Spleen (tissue), 7 donors: ENCODE measurements around the gene PBOV1.

ENCODE experiments used
- POLR2A ChIP-seq, 3 donors: fragments of 450-650 bp; IDR thresholded peaks; one replicate each; pipeline ENCODE4 v1.5.1; 2017; ENCODE audit warnings: antibody characterized with exemption in 3 of 3, mild to moderate bottlenecking in 1 of 3
- TF ChIP-seq, protein P1 (sequence below), 11 experiments: fragments of 200-600 bp in 7 of 11; fragments of 450-650 bp in 4 of 11; sonication (generic) in 4 of 11; IDR thresholded peaks in 8 of 11; conservative IDR thresholded peaks in 3 of 11; 1 replicate in 7 of 11; 2 replicates in 4 of 11; pipeline versions ENCODE4 v1.4.0 to v1.8.0; 2016 to 2021; ENCODE audit warnings: antibody characterized with exemption in 11 of 11, inconsistent platforms in 4 of 11, mild to moderate bottlenecking in 1 of 11
- donor health status: DM: no; HTN: no; CAD: no; lungs with moderate emphysema.
- donor health status: DM: no; HTN: no; CAD: no.
- donor health status: DM: no; HTN: no; CAD: no.

DNA sequence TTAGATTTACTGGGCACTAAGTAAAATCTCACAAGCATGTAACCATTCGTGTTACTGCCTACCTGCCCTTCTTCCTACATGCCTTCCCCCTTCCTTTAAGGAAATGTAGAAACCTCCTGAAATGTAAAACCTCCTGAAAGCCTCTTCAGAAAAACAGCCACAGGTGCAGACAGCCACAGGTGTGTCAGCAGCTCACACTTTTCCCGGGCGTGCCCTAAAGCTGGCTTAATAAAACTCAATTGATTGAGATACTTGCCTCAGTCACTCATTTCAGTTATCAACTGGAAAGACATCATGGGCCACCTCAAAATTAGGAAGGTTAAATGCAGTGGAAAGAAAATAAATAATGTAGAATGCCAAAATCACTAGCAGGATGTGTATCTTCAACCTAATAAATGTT, 23.1 kb upstream of the PBOV1 start:
- TF ChIP-seq, protein P1, sequence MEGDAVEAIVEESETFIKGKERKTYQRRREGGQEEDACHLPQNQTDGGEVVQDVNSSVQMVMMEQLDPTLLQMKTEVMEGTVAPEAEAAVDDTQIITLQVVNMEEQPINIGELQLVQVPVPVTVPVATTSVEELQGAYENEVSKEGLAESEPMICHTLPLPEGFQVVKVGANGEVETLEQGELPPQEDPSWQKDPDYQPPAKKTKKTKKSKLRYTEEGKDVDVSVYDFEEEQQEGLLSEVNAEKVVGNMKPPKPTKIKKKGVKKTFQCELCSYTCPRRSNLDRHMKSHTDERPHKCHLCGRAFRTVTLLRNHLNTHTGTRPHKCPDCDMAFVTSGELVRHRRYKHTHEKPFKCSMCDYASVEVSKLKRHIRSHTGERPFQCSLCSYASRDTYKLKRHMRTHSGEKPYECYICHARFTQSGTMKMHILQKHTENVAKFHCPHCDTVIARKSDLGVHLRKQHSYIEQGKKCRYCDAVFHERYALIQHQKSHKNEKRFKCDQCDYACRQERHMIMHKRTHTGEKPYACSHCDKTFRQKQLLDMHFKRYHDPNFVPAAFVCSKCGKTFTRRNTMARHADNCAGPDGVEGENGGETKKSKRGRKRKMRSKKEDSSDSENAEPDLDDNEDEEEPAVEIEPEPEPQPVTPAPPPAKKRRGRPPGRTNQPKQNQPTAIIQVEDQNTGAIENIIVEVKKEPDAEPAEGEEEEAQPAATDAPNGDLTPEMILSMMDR (IDR thresholded peaks at IDR 0.05 in 8 of 11, conservative IDR thresholded peaks at IDR 0.05 in 3 of 11) = no peak
- TF ChIP-seq POLR2A (IDR thresholded peaks at IDR 0.05) = no peak
